ENCODE results near the gene PRR22.

The PRR22 gene

DNA sequence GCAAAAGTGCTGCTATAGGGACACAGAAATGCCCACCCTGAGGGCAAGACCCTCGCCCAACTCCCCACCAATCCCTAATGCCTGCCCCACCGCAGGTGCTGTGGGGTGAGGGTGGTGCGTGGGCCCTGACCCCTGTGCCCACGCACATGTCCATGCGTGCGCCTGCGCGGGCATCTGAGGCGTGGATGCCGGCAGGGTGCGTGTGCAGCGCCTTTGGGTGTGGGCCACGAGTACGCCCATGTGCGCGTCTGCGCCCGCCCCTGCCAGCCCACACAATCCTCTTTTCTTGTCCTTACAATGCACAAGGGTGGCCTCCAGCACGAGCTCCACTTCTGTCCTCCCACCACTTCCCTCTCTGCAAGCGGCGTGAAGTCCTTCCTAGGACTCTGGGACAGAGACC lies 40.6 kb upstream of the PRR22 start:
- ATAC-seq (ENCODE audit: insufficient read depth, low read depth), result no peak
- TF ChIP-seq EZH2 (IDR thresholded peaks at IDR 0.05; ENCODE audit: borderline replicate concordance, low read depth, low read length, severe bottlenecking), result no peak
- TF ChIP-seq, protein P1, sequence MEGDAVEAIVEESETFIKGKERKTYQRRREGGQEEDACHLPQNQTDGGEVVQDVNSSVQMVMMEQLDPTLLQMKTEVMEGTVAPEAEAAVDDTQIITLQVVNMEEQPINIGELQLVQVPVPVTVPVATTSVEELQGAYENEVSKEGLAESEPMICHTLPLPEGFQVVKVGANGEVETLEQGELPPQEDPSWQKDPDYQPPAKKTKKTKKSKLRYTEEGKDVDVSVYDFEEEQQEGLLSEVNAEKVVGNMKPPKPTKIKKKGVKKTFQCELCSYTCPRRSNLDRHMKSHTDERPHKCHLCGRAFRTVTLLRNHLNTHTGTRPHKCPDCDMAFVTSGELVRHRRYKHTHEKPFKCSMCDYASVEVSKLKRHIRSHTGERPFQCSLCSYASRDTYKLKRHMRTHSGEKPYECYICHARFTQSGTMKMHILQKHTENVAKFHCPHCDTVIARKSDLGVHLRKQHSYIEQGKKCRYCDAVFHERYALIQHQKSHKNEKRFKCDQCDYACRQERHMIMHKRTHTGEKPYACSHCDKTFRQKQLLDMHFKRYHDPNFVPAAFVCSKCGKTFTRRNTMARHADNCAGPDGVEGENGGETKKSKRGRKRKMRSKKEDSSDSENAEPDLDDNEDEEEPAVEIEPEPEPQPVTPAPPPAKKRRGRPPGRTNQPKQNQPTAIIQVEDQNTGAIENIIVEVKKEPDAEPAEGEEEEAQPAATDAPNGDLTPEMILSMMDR (IDR thresholded peaks at IDR 0.05; ENCODE audit: borderline replicate concordance, extremely low read depth, low read length, poor library complexity, severe bottlenecking), result no peak
- H3K4me1 ChIP-seq (ENCODE audit: insufficient read depth, low read length), result peaks cover 9% of the 10 kb centered on the region
- H4K20me1 ChIP-seq (ENCODE audit: insufficient read depth, low read length), result peaks cover 3% of the 10 kb centered on the region
- peaks cover 13% of the 10 kb centered on the region for H3K27me3 ChIP-seq (ENCODE audit: insufficient read depth, low read length, poor library complexity)
- H3K79me2 ChIP-seq (ENCODE audit: insufficient read depth, low read length), result no peaks in the 10 kb centered on the region
- no peak overlapping the region for H3K4me2 ChIP-seq (ENCODE audit: insufficient read depth, low read length)
- no peaks in the 10 kb centered on the region for H3K36me3 ChIP-seq (ENCODE audit: insufficient read depth, low read length)
- DNase-seq, result no peak
- H3K4me3 ChIP-seq (ENCODE audit: low read depth in 1 of 2, low read length in 2 of 2), result no peak overlapping the region
- no peak overlapping the region for H2AFZ ChIP-seq (ENCODE audit: low read depth, low read length)
- H3K27ac ChIP-seq (ENCODE audit: low read length), result no peak overlapping the region
- H3K9ac ChIP-seq (ENCODE audit: low read depth, low read length), result no peak overlapping the region
- no peaks in the 10 kb centered on the region for H3K9me3 ChIP-seq (ENCODE audit: insufficient read depth, low read length, severe bottlenecking)

DNA sequence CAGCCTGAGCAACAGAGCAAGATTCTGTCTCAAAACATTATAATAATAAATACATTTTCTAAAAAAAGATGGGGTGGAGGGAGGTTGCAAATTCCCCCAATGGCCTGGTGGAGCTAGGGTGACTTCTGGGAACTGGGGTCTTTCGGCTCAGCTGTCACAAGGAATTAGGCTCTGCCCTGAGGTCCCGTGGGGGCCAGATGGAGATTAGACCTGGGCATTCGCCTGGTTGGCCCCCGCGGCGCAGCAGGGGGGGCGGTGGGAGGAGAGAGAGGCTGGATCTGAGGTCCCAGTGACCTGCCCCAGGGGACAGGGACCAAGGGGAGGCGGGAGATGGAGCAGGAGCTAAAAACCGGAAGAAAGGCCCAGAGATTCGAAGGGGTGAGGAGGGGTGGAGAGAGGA lies 40.2 kb upstream of the PRR22 start:
- peaks cover 13% of the 10 kb centered on the region for H3K27me3 ChIP-seq (ENCODE audit: insufficient read depth, low read length, poor library complexity)
- H3K4me1 ChIP-seq (ENCODE audit: insufficient read depth, low read length), result peaks cover 9% of the 10 kb centered on the region
- DNase-seq (no peak), ATAC-seq (ENCODE audit: insufficient read depth, low read depth) (no peak)
- no peaks in the 10 kb centered on the region for H3K9me3 ChIP-seq (ENCODE audit: insufficient read depth, low read length, severe bottlenecking)
- H3K4me2 ChIP-seq (ENCODE audit: insufficient read depth, low read length), result no peak overlapping the region
- H3K4me3 ChIP-seq (ENCODE audit: low read depth in 1 of 2, low read length in 2 of 2), result no peak overlapping the region
- no peaks in the 10 kb centered on the region for H3K36me3 ChIP-seq (ENCODE audit: insufficient read depth, low read length)
- TF ChIP-seq, protein P1 (IDR thresholded peaks at IDR 0.05; ENCODE audit: borderline replicate concordance, extremely low read depth, low read length, poor library complexity, severe bottlenecking), result no peak
- no peak overlapping the region for H3K9ac ChIP-seq (ENCODE audit: low read depth, low read length)
- no peak overlapping the region for H3K27ac ChIP-seq (ENCODE audit: low read length)
- no peaks in the 10 kb centered on the region for H3K79me2 ChIP-seq (ENCODE audit: insufficient read depth, low read length)
- peaks cover 3% of the 10 kb centered on the region for H4K20me1 ChIP-seq (ENCODE audit: insufficient read depth, low read length)
- H2AFZ ChIP-seq (ENCODE audit: low read depth, low read length), result no peak overlapping the region

DNA sequence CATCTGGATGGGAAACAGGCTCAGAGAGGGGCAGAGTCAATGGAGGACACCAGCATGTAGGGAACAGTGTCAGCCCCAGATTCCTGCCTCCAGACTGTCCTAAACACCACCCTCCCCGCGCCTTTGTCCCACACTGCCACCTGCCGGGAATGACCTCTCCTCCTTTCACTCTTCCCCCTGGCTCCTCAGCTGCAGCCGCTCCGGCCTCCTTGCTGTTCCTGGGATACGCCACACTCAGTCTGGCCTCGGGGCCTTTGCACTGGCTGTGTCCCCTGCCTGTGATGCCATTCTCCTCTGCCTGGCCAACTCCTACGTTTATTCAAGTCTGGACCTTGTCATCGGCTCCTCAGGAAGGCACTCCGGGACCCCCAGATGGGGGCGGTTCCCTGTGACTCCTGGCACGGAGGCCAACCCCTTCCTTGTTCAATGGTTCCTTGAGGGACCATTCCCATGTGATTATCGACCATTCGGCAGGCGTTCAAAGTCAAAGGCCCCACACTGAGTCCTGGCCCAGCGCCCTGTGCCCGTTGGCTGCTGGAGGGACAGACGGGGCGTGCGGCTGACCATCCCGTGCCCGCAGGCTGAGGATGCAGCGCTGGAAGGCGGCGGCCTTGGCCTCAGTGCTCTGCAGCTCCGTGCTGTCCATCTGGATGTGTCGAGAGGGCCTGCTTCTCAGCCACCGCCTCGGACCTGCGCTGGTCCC lies 39.2 kb upstream of the PRR22 start:
- H4K20me1 ChIP-seq (ENCODE audit: insufficient read depth, low read length), result peaks cover 3% of the 10 kb centered on the region
- no peak overlapping the region for H3K27ac ChIP-seq (ENCODE audit: low read length)
- peaks cover 9% of the 10 kb centered on the region for H3K4me1 ChIP-seq (ENCODE audit: insufficient read depth, low read length)
- no peaks in the 10 kb centered on the region for H3K36me3 ChIP-seq (ENCODE audit: insufficient read depth, low read length)
- no peak overlapping the region for H2AFZ ChIP-seq (ENCODE audit: low read depth, low read length)
- DNase-seq (no peak), ATAC-seq (ENCODE audit: insufficient read depth, low read depth) (no peak)
- TF ChIP-seq, protein P1 (IDR thresholded peaks at IDR 0.05; ENCODE audit: borderline replicate concordance, extremely low read depth, low read length, poor library complexity, severe bottlenecking), result no peak
- TF ChIP-seq EZH2 (IDR thresholded peaks at IDR 0.05; ENCODE audit: borderline replicate concordance, low read depth, low read length, severe bottlenecking), result no peak
- no peaks in the 10 kb centered on the region for H3K79me2 ChIP-seq (ENCODE audit: insufficient read depth, low read length)
- H3K4me2 ChIP-seq (ENCODE audit: insufficient read depth, low read length), result no peak overlapping the region
- no peak overlapping the region for H3K4me3 ChIP-seq (ENCODE audit: low read depth in 1 of 2, low read length in 2 of 2)
- no peaks in the 10 kb centered on the region for H3K9me3 ChIP-seq (ENCODE audit: insufficient read depth, low read length, severe bottlenecking)
- H3K9ac ChIP-seq (ENCODE audit: low read depth, low read length), result no peak overlapping the region
- H3K27me3 ChIP-seq (ENCODE audit: insufficient read depth, low read length, poor library complexity), result peaks cover 7% of the 10 kb centered on the region
